Uterus (tissue), 4 donors: ENCODE measurements around the gene ARV1. TPM values are rescaled to one million over a fixed set of nuclear protein-coding genes. Genes with fewer than 3 reads are reported as not detected.

Source experiments
- DNase-seq, 2 donors: peaks; one replicate each; pipeline ENCODE4 v3.0.0-alpha.2; 2019 to 2020
- H3K27ac ChIP-seq, 2 donors: fragments of 200-600 bp; sonication (generic); 1 replicate in 1 of 2; 2 replicates in 1 of 2; pipeline ENCODE4 v1.5.1; 2016 to 2018
- H3K27me3 ChIP-seq, 2 donors: fragments of 200-600 bp; sonication (generic); one replicate each; pipeline ENCODE4 v1.5.1; 2018 to 2019; ENCODE audit warnings: control low read depth in 1 of 2
- H3K36me3 ChIP-seq, 2 donors: fragments of 200-600 bp; sonication (generic); one replicate each; pipeline ENCODE4 v1.5.1; 2019; ENCODE audit warnings: control low read depth in 1 of 2
- H3K4me1 ChIP-seq, 2 donors: fragments of 200-600 bp; sonication (generic); one replicate each; pipeline ENCODE4 v1.5.1; 2018 to 2019; ENCODE audit warnings: control low read depth in 1 of 2
- H3K4me3 ChIP-seq, 2 donors: fragments of 200-600 bp; sonication (generic); 1 replicate in 1 of 2; 2 replicates in 1 of 2; pipeline ENCODE4 v1.5.1; 2018 to 2019; ENCODE audit warnings: mild to moderate bottlenecking in 1 of 2
- H3K9me3 ChIP-seq, 2 donors: fragments of 200-600 bp; sonication (generic); one replicate each; pipeline ENCODE4 v1.5.1; 2019; ENCODE audit warnings: control low read depth in 1 of 2
- CTCF ChIP-seq, 4 experiments: fragments of 200-600 bp in 2 of 4; fragments of 450-650 bp in 2 of 4; sonication (generic) in 2 of 4; IDR thresholded peaks; one replicate each; pipeline ENCODE4 v1.5.1; 2016 to 2019; ENCODE audit warnings: antibody characterized with exemption in 4 of 4, mild to moderate bottlenecking in 2 of 4, moderate library complexity in 1 of 4
- POLR2A ChIP-seq, 2 donors: fragments of 450-650 bp; IDR thresholded peaks; one replicate each; pipeline ENCODE4 v1.6.1; 2016; ENCODE audit warnings: antibody characterized with exemption in 2 of 2, mild to moderate bottlenecking in 1 of 2, moderate library complexity in 1 of 2
- intact Hi-C: fragments of 100-400 bp; cut with DNase I; formaldehyde crosslinking; loops from one replicate; pipeline ENCODE4 v1.15.1; 2023; ENCODE audit warnings: low total_unique reads
- total RNA-seq, 4 donors: library from RNA; depleted of rRNA in 3 of 4; stranded (reverse); fragments of >200 nt in 3 of 4; gene quantifications; one replicate each; pipeline versions ENCODE4 v1.1.0 to v1.2.4, GENCODE V29; 2014 to 2023
- donor health status: DM: yes; HTN: yes; CAD: no.

ARV1 gene
- total RNA-seq, 4 donors from 2014 or later, result 3.6 to 15.9 (median 13.5) TPM

GRCh38 chr1:231029841-231030240 is 50.9 kb downstream of the ARV1 start:
- no peak for TF ChIP-seq POLR2A (IDR thresholded peaks at IDR 0.05)
- no peak for TF ChIP-seq CTCF (IDR thresholded peaks at IDR 0.05)
- DNase-seq, result no peak
- H3K27me3 ChIP-seq, result no peaks in the 10 kb centered on the region
- intact Hi-C loops, result no loop called here
- no peaks in the 10 kb centered on the region for H3K4me1 ChIP-seq
- H3K9me3 ChIP-seq, result no peaks in the 10 kb centered on the region
- H3K4me3 ChIP-seq, result no peak overlapping the region
- H3K27ac ChIP-seq, result no peak overlapping the region
- H3K36me3 ChIP-seq, result no peaks in the 10 kb centered on the region

GRCh38 chr1:231032963-231033362 is 54.1 kb downstream of the ARV1 start:
- Histone ChIP-seq H3K9me3 (no peaks in the 10 kb centered on the region), H3K4me3 (no peak overlapping the region), H3K27me3 (no peaks in the 10 kb centered on the region), H3K27ac (no peak overlapping the region), H3K36me3 (no peaks in the 10 kb centered on the region), H3K4me1 (no peaks in the 10 kb centered on the region)
- TF ChIP-seq CTCF (IDR thresholded peaks at IDR 0.05), result no peak
- no peak for TF ChIP-seq POLR2A (IDR thresholded peaks at IDR 0.05)
- intact Hi-C loops, result no loop called here
- no peak for DNase-seq

GRCh38 chr1:231035799-231036198 is 56.9 kb downstream of the ARV1 start:
- Histone ChIP-seq H3K4me3 (no peak overlapping the region), H3K27ac (no peak overlapping the region), H3K36me3 (no peaks in the 10 kb centered on the region), H3K4me1 (peaks cover 0 to 7% of the 10 kb centered on the region in 2 donors), H3K9me3 (no peaks in the 10 kb centered on the region), H3K27me3 (no peaks in the 10 kb centered on the region)
- TF ChIP-seq POLR2A (IDR thresholded peaks at IDR 0.05), result no peak
- TF ChIP-seq CTCF (IDR thresholded peaks at IDR 0.05), result no peak
- intact Hi-C loops, result no loop called here
- DNase-seq, result no peak

- Histone ChIP-seq H3K4me3 (no peak overlapping the region), H3K36me3 (no peaks in the 10 kb centered on the region), H3K27me3 (no peaks in the 10 kb centered on the region), H3K27ac (no peak overlapping the region), H3K9me3 (no peaks in the 10 kb centered on the region), H3K4me1 (peaks cover 0 to 7% of the 10 kb centered on the region in 2 donors)
- DNase-seq, result no peak
- TF ChIP-seq CTCF (IDR thresholded peaks at IDR 0.05) (no peak), POLR2A (IDR thresholded peaks at IDR 0.05) (no peak)
- intact Hi-C loops, result no loop called here
Observed at GRCh38 chr1:231036416-231036815, 57.5 kb downstream of the ARV1 start.

GRCh38 chr1:231037585-231038517 is 59.0 kb downstream of the ARV1 start:
- Histone ChIP-seq H3K4me1 (peaks cover 0 to 7% of the 10 kb centered on the region in 2 donors), H3K4me3 (no peak overlapping the region), H3K27me3 (no peaks in the 10 kb centered on the region), H3K9me3 (no peaks in the 10 kb centered on the region), H3K27ac (no peak overlapping the region), H3K36me3 (no peaks in the 10 kb centered on the region)
- no peak for DNase-seq
- intact Hi-C loops, result no loop called here
- TF ChIP-seq POLR2A (IDR thresholded peaks at IDR 0.05) (no peak), CTCF (IDR thresholded peaks at IDR 0.05) (no peak)
